SK-N-SH treated with all-trans-retinoic acid at 6 μM for 48 hours (cell line): ENCODE results near the gene CSHL1.
"Not testable (repeated sequence)": the region's sequence is repeated elsewhere in the genome, so short reads cannot be mapped to it uniquely, and the experiment has no call there.

Experiments used
- ZNF565 ChIP-seq: fragments of 450-650 bp; formaldehyde crosslinking; conservative IDR thresholded peaks from 2 replicates; pipeline ENCODE4 v1.5.0; 2020; ENCODE audit warnings: low read depth, mild to moderate bottlenecking, moderate library complexity
- ZNF8 ChIP-seq: fragments of 450-650 bp; formaldehyde crosslinking; IDR thresholded peaks from 2 replicates; pipeline ENCODE4 v1.5.0; 2020; ENCODE audit warnings: mild to moderate bottlenecking, moderate library complexity
- TF ChIP-seq, protein P1 (sequence below): fragments of 250-450 bp; sonication (Bioruptor Pico); IDR thresholded peaks from 2 replicates; pipeline ENCODE4 v1.8.0; 2021; ENCODE audit warnings: low read depth, mild to moderate bottlenecking, moderate library complexity, borderline replicate concordance
- TF ChIP-seq, protein P2 (sequence below): fragments of 250-450 bp; sonication (Bioruptor Pico); IDR thresholded peaks from 2 replicates; pipeline ENCODE4 v1.8.0; 2020; ENCODE audit warnings: mild to moderate bottlenecking, moderate library complexity, borderline replicate concordance

DNA sequence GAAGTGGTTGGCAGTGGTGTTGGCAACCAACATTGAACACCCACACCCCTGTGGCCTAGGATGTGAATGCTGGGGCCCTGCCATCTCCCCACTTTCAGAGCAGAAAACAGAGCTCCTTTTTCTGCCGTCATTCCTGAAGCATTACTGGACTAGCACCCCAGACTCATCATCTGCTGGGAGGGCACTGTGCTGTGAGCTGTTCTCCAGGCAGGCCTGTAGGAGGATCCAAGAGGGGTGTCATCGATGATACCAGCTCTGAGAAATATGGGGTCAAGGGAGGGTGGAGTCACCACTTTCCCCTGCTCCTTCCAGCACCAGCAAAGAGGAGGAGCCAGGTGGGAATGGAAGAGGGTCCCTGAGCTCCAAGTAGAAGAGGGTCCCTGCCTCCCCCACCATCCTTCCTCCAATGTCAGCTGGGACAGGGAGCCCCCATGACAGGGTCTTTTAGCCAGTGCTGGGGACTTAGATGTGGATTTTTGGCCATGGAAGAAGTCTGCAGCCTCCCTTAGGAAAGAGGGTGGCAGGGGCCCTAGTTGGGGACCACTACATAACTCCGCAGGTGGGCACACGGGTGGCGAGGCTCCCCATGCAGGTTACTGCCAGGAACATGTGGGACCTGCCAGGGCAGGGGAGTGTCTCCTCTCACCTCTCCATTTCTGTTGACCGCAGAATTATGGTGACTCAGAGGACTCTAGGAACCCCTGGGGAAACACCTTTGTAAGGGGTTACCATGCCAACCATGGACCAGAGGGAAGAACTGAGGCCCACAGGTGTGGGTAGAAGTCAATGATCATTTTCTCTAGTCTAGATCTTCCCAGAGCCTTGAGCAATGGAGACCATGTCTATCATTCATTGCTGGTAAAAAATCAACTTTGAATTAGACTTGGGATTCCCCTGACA, 11.9 kb downstream of the CSHL1 start:
- TF ChIP-seq ZNF565, ZNF8 (CRISPR knock-in tag): not testable (repeated sequence)
- TF ChIP-seq, protein P1, sequence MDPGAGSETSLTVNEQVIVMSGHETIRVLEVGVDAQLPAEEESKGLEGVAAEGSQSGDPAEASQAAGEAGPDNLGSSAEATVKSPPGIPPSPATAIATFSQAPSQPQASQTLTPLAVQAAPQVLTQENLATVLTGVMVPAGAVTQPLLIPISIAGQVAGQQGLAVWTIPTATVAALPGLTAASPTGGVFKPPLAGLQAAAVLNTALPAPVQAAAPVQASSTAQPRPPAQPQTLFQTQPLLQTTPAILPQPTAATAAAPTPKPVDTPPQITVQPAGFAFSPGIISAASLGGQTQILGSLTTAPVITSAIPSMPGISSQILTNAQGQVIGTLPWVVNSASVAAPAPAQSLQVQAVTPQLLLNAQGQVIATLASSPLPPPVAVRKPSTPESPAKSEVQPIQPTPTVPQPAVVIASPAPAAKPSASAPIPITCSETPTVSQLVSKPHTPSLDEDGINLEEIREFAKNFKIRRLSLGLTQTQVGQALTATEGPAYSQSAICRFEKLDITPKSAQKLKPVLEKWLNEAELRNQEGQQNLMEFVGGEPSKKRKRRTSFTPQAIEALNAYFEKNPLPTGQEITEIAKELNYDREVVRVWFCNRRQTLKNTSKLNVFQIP (CRISPR knock-in tag): not testable (repeated sequence)
- TF ChIP-seq, protein P2, sequence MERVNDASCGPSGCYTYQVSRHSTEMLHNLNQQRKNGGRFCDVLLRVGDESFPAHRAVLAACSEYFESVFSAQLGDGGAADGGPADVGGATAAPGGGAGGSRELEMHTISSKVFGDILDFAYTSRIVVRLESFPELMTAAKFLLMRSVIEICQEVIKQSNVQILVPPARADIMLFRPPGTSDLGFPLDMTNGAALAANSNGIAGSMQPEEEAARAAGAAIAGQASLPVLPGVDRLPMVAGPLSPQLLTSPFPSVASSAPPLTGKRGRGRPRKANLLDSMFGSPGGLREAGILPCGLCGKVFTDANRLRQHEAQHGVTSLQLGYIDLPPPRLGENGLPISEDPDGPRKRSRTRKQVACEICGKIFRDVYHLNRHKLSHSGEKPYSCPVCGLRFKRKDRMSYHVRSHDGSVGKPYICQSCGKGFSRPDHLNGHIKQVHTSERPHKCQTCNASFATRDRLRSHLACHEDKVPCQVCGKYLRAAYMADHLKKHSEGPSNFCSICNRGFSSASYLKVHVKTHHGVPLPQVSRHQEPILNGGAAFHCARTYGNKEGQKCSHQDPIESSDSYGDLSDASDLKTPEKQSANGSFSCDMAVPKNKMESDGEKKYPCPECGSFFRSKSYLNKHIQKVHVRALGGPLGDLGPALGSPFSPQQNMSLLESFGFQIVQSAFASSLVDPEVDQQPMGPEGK (CRISPR knock-in tag): not testable (repeated sequence)
